ENCODE data around the gene ZNF521.
"Not testable (repeated sequence)": the region's sequence is repeated elsewhere in the genome, so short reads cannot be mapped to it uniquely, and the experiment has no call there.

The ZNF521 gene

DNA sequence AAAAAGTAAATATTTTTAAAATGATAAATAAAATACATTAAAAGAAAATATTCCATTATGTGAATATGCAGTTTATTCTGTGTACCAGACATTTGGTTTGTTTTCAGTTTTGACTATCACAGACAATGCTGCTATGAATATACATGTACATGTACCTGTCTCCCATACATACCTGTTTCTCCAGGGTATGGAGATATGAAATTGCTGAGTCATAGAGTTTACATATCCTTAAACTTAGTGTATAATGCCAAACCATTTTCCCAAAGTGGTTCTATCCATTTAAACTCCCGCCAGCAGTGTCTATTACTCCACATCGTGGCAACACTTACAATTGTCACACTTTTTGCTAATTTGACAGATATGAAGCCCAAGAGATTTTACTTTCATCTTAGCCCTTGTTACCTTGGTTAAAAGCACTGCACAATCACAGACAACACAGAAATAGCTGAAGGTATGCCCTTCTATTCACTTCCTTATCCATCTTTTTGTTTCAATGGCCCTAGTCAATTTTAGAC, 56.3 kb downstream of the ZNF521 start:
- in situ Hi-C loops (cut with MboI; ENCODE audit: low sequenced_read_pairs): no loop called here

GRCh38 chr18:25291150-25291549, 60.8 kb downstream of the ZNF521 start:
- in situ Hi-C loops (cut with MboI; ENCODE audit: low sequenced_read_pairs): no loop called here

DNA sequence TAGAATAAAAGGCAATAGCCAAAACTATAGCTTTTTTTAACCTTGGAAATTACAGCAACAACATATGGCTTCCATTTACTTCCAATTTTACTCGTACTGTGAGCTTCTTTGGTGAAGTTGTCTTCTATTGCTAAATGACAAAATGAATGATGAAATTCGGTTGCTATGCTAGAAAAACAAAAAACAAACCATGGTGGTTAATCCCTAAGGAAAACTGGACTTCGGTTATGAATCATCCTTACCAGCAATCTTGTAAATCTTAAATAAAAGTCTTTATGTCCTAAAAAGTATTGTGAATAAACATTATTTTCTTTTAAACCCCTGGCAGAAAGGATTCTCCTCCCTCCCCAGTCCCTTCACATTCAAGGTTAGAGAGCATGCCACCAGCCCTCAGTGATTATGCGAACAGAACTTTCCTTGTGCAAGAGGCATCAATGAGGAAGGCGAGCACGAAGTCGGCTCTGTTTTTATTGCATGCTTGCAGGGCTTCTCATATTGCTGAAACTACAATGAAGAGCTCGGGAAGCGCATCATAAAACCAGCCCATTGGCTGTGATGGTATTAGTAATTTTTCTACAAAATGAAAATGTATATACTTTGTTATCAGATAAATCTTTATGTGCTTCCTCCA, 62.9 kb downstream of the ZNF521 start:
- in situ Hi-C loops (cut with MboI; ENCODE audit: low sequenced_read_pairs): no loop called here

DNA sequence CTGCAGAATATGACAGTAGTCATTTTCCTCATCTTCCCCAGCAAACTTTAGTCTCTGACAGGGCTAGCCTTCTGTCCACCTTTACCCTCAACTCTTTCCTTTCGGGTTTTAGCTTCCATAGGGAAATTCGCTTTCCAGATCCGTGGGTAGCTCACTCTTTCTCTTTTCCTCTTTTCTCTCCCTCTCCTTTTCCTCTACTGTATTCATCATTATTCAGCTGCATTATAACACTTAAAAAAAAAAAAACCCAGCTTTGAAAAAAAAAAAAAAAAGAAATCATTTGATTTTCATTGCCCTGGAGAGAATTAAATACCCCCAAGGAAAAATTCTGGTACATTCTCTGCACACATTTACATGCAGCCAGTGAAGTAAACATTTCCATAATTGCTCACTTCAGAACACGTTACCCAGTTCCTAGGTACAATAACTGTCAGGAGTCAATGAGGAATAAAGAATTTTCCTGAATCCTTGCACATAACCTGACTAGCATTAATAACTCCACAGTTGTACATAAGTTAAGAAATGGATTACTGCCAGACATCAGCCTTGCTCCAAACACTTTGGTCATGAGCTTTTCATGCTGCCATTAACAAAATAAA, 63.5 kb downstream of the ZNF521 start:
- in situ Hi-C loops (cut with MboI; ENCODE audit: low sequenced_read_pairs): no loop called here

DNA sequence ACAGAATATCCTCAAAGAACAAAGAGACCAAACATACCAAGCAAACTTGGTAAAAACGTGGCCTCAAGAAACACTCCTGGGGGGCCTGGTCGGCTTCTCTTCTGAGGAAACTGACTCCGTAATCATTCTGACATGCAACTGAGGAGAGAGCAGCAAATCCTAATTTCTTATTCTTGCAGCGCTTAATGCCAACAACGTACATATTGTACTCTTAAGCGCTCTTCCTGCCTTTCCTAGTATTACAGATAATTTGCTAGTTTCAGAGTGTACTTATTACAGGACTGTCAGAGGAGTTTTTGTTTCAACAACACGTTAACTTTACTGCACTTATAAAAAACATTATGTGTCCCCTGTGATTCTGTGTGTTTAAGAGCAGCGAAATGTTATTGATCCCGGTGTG, 64.9 kb downstream of the ZNF521 start:
- in situ Hi-C loops (cut with MboI; ENCODE audit: low sequenced_read_pairs): no loop called here

DNA sequence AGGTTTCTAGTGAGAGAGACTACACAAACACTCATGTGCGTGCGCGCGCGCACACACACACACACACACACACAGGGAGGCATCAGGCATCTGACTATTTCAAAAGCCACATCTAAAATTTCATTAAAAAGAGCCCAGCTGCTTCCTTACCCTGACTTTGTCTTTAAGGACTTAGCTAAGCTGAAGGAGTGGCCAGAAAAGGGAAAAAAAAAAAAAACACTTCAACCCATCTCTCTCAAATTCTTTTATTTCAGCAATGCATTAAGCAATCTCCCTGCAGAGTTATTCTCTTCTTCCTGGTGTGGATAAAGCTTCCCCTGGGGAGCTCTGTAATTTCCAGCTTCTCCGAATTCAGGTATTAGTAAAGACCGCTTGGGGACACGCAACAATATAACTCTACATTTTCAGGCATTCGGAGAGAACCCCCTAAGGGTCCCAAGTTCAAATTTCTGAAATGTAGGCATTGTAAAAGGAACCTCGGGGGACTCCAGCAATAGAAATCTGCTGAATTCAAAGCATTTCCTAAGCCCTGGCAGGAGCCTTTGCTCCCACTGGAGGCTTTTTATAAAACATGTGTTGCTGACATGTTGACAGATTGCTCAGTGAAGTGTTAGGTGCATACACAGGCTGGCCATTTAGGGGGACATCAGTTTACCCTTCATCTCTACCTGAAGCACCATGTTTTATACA, 67.0 kb downstream of the ZNF521 start:
- in situ Hi-C loops (cut with MboI; ENCODE audit: low sequenced_read_pairs): no loop called here

DNA sequence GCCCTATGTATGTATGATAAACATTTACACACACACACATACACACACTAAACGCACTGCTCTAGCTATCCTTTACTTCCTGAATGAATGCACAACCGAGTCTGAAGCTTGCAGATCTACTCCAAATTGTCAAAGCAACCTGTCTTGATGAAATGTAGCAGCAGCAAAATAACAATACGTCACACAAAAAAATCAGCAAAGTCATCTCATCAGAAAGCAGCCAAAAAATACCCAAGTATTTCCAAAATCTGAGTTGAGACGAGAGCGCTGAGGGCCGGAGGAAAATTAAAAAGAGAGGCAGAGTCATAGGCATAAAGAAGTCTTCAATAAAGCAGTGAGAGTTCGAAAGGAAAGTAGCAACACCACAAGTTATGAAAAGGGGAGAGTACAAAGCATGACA, 67.7 kb downstream of the ZNF521 start:
- in situ Hi-C loops (cut with MboI; ENCODE audit: low sequenced_read_pairs): no loop called here

DNA sequence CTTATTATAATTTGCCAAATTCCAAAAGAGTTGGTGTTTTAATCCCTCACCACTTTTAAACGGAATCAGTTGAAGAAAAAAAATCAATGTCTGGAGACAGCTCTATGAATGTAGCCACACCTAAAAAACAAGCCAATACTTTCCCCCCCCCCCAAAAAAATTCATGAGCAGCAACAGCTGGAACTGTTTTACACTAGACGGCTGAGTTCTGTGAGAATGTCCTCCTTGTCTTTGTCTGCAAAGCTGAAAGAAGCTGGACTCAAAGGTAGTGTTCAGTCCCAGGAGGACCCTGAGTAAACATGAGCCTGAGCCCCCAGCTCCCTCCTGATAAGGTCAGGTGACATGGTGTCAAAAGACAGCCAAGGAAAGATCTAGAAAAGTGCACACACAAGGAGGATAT, 68.2 kb downstream of the ZNF521 start:
- in situ Hi-C loops (cut with MboI; ENCODE audit: low sequenced_read_pairs): no loop called here

- in situ Hi-C loops (cut with MboI; ENCODE audit: low sequenced_read_pairs): no loop called here
Observed at GRCh38 chr18:25282896-25283703, 68.9 kb downstream of the ZNF521 start.

DNA sequence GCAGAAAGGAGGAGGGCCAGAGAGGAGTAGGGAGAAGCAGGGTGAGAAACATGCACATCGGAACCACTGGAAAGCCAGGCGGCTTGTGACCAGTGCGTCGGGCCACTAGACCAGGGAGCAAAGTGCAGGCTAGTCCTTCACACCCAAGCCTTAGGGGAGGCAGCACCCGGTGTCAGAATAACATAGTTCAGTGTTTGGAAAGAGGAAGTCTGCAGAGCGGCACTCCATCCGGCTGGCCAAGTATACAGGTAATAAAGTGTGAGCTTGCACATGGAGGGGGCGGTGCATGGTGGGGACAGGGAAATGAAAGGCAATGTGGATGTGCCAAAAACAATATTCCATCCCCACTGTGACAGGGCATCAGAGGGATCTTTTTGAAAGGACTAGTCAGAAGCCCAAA, 69.7 kb downstream of the ZNF521 start:
- in situ Hi-C loops (cut with MboI; ENCODE audit: low sequenced_read_pairs): no loop called here

DNA sequence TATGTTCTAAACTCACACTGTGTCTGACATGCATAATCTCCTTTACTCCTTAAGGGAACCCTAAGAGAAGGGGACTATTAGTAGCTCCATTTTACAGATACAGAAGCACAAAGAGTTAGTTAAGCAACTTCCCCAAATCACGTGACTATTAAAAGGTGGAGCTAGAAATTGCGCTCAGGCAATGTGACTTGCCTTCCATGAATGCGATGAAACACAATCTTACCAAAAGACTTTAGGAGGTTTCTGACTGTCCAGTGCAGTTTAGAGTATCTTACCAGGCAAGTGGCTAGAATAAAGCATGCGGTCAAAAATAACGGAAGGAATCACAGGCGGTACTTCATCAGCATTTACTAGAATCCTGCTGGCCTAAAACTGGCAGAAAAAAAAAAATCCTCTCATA, 70.4 kb downstream of the ZNF521 start:
- in situ Hi-C loops (cut with MboI; ENCODE audit: low sequenced_read_pairs): no loop called here

- in situ Hi-C loops (cut with MboI; ENCODE audit: low sequenced_read_pairs): no loop called here
Observed at GRCh38 chr18:25279961-25280360, 72.0 kb downstream of the ZNF521 start.

- in situ Hi-C loops (cut with MboI; ENCODE audit: low sequenced_read_pairs): no loop called here
Observed at GRCh38 chr18:25279556-25279955, 72.4 kb downstream of the ZNF521 start.

GRCh38 chr18:25279133-25279532, 72.8 kb downstream of the ZNF521 start:
- in situ Hi-C loops (cut with MboI; ENCODE audit: low sequenced_read_pairs): no loop called here

- in situ Hi-C loops (cut with MboI; ENCODE audit: low sequenced_read_pairs): no loop called here
Observed at GRCh38 chr18:25278394-25278793, 73.6 kb downstream of the ZNF521 start.

DNA sequence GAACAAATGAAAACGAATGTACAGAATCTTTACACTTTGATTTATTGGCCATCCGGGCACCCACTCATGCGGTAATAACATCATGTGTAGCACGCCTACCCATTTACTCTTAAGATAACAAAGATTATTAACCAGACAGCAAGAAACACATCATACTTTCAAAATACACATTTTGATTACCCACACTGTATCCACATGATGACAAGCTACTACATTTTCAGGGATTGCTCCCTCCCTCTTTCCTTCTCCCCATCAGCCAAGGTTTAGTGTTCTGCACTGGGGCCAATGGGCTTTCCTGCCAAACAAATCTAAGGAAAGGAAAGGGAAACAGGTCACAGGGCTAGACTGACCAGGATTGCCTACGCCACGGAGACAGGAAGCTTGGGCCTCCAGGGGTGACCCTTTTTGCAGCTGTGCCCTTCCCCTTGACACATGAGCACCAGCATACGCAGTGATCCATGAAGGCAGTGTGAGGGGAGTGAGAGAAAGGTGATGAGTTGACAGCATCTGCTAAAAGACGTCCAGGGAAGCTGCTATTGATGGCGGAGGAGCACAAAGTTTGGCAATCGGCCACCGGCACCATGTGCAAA, 76.5 kb downstream of the ZNF521 start:
- in situ Hi-C loops (cut with MboI; ENCODE audit: low sequenced_read_pairs): no loop called here

DNA sequence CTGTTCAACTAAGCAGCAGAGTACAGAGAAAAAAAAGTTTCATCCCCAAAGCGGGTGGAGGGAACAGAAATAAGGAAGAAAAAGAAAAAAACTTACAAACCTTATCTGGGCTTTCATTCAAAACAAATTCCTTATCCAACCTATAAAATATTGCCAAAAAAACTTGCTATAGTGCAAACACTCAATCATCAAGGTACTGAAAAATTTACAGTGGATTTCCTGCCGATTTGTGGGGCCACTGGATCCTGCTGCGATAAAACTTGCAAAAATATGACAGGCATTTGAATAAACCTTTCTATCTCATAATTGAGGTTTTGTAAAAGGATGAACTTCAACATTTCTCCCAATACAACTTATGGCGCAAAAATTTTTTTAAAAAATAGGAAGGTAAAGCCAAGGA, 77.0 kb downstream of the ZNF521 start:
- in situ Hi-C loops (cut with MboI; ENCODE audit: low sequenced_read_pairs): no loop called here

- in situ Hi-C loops (cut with MboI; ENCODE audit: low sequenced_read_pairs): not testable (repeated sequence)
Observed at GRCh38 chr18:25266931-25267527, 84.9 kb downstream of the ZNF521 start.

DNA sequence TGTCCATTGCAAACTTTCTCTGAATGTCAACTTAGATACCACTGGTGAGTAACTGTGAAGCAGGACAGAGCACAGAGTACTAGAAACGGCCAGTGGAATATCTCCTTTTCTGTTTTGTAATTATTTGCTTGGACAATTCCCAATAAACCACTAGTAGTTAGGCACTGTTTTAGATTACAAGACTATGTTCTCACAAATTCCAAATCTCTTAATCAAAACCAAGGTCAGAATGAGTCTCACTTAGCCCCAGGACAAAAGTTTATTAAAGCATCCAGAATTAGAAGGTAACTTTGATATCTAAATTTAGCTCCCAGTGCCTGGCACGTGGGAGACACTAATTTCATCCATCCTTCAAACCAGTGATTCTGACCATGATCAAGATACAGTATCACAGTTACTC, 89.0 kb downstream of the ZNF521 start:
- in situ Hi-C loops (cut with MboI; ENCODE audit: low sequenced_read_pairs): no loop called here

DNA sequence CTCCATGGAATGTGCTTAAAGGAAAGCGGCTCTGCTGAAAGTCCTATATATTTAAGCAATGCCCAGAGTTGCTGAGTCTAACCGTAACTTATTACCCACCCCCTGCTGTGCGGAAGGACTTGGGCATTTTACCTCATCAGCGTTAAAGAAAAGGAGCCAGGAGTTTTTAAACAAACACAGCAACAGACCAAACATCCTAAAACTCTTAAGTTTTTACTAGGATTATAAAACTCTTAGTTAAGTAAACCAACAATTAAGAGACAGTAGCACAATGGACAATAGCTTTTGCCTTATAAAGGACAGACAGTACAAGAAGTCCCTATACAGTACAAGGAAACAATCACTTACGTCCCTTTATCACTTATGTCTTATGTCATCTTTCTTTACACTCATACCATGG, 90.2 kb downstream of the ZNF521 start:
- in situ Hi-C loops (cut with MboI; ENCODE audit: low sequenced_read_pairs): no loop called here

GRCh38 chr18:25256439-25256838, 95.5 kb downstream of the ZNF521 start:
- in situ Hi-C loops (cut with MboI; ENCODE audit: low sequenced_read_pairs): no loop called here

Measured in HL-60/S4 treated with phorbol 12-myristate 13-acetate at 8.2 ng/mL for 4 days and 3 days (cell line).